Esophagus squamous epithelium (tissue), 5 donors: Measurements from ENCODE around the gene UAP1. TPM values are rescaled to one million over a fixed set of nuclear protein-coding genes. Genes with fewer than 3 reads are reported as not detected.

Experiments used
- DNase-seq: peaks from one replicate; lab custom pipeline; 2025; lab: John Stamatoyannopoulos, UW
- H3K27ac ChIP-seq, 4 donors: fragments of 200-600 bp; sonication (generic); one replicate each; pipeline ENCODE4 v1.5.1; 2016 to 2019; ENCODE audit warnings: mild to moderate bottlenecking in 1 of 4
- H3K27me3 ChIP-seq, 4 donors: fragments of 200-600 bp; sonication (generic); 1 replicate in 3 of 4; 2 replicates in 1 of 4; pipeline versions ENCODE4 v1.5.1 to v1.6.0; 2017 to 2021; ENCODE audit warnings: antibody characterized with exemption in 1 of 4
- H3K36me3 ChIP-seq, 3 donors: fragments of 200-600 bp; sonication (generic); one replicate each; pipeline ENCODE4 v1.5.1; 2016 to 2019
- H3K4me1 ChIP-seq, 3 donors: fragments of 200-600 bp; sonication (generic); one replicate each; pipeline ENCODE4 v1.5.1; 2017 to 2019
- H3K4me3 ChIP-seq, 4 donors: fragments of 200-600 bp; sonication (generic); 1 replicate in 3 of 4; 2 replicates in 1 of 4; pipeline ENCODE4 v1.5.1; 2016 to 2019; ENCODE audit warnings: mild to moderate bottlenecking in 2 of 4, moderate library complexity in 1 of 4
- H3K9me3 ChIP-seq, 3 donors: fragments of 200-600 bp; sonication (generic); one replicate each; pipeline ENCODE4 v1.5.1; 2016 to 2019
- POLR2A ChIP-seq, 4 donors: fragments of 450-650 bp; IDR thresholded peaks; one replicate each; pipeline ENCODE4 v1.6.1; 2017; ENCODE audit warnings: antibody characterized with exemption in 4 of 4, mild to moderate bottlenecking in 4 of 4, moderate library complexity in 3 of 4
- WGBS, 2 donors: methylation state at CpG; one replicate each; pipeline ENCODE4 v1.1.5; 2018; 5-methylcytosine and 5-hydroxymethylcytosine counted together
- intact Hi-C: fragments of 100-400 bp; cut with DNase I; formaldehyde crosslinking; loops from one replicate; pipeline ENCODE4 v1.15.0; 2022
- total RNA-seq, 4 donors: library from RNA; depleted of rRNA; stranded (reverse); fragments of >200 nt; gene quantifications; one replicate each; pipeline ENCODE4 v1.1.0, GENCODE V29; 2016
- TF ChIP-seq, protein P1 (sequence below), 6 experiments: fragments of 450-650 bp in 4 of 6; fragments of 200-600 bp in 2 of 6; sonication (generic) in 2 of 6; IDR thresholded peaks; one replicate each; pipeline ENCODE4 v1.5.1; 2016 to 2019; ENCODE audit warnings: antibody characterized with exemption in 6 of 6, mild to moderate bottlenecking in 4 of 6, moderate library complexity in 4 of 6
- donor health status: DM: yes; HTN: yes; CAD: no.

UAP1 gene
- total RNA-seq: 10 to 100 TPM; 36.4 to 64.3 (median 49.3) TPM

DNA sequence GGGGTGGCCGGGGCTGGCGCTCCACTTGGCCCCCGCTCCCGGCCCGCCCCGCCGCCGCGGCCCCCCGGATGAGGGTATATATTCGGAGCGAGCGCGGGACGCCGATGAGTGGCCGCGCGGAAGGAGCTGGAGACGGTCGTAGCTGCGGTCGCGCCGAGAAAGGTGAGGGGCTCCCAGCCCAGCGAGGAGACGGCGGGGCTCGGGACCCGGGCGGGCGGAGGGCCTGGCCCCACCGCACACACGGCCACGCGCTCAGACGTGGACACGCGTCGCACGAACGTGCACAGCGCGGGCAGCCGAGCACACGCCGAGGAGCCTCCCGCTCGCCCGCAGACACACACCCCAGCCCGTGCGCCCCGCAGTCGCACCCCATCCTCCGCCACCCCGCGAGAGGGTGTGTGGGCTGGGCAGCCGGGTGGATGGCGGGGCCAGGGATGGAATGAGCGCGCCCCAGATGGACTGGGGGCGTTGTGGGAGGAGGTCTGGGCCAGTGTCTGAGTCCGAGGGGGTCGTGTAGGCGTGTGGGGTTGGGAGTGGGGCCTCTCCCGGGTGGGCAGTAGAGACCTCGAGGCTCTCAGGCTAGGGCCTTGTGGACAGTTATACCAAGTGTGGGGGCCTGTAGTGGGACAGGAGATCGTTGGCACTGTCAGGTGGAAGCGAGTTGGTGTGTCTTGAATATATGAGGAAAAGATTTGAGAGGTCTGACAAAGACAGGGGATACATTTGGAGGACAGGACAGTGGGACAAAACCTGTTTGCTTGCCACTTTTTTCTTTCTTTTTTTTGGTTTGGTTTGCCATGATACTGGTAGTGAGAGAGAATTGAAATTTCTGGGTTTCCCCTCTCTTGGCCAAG lies at the start of gene UAP1:
Gene UAP1 (plus strand): TSS at position 107 of the 854 bp plus-strand sequence. CDS start 4,347 bp downstream, outside the sequence.
- TF ChIP-seq, protein P1, sequence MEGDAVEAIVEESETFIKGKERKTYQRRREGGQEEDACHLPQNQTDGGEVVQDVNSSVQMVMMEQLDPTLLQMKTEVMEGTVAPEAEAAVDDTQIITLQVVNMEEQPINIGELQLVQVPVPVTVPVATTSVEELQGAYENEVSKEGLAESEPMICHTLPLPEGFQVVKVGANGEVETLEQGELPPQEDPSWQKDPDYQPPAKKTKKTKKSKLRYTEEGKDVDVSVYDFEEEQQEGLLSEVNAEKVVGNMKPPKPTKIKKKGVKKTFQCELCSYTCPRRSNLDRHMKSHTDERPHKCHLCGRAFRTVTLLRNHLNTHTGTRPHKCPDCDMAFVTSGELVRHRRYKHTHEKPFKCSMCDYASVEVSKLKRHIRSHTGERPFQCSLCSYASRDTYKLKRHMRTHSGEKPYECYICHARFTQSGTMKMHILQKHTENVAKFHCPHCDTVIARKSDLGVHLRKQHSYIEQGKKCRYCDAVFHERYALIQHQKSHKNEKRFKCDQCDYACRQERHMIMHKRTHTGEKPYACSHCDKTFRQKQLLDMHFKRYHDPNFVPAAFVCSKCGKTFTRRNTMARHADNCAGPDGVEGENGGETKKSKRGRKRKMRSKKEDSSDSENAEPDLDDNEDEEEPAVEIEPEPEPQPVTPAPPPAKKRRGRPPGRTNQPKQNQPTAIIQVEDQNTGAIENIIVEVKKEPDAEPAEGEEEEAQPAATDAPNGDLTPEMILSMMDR (IDR thresholded peaks at IDR 0.05): no peak
- TF ChIP-seq POLR2A (IDR thresholded peaks at IDR 0.05): peak in 3 of 4 donors; percentile 2 to 92 (median 57)
- Histone ChIP-seq H3K27me3 (no peaks in the 10 kb centered on the region), H3K36me3 (peaks cover 0 to 4% (median 2%) of the 10 kb centered on the region in 3 donors), H3K4me3 (peak within 1 kb of the TSS; percentile 87 to 94 (median 93)), H3K27ac (peak within 1 kb of the TSS; percentile 91 to 99 (median 99)), H3K4me1 (peaks cover 7 to 54% (median 27%) of the 10 kb centered on the region in 3 donors), H3K9me3 (no peaks in the 10 kb centered on the region)
- WGBS, 2 donors: 0 to 2% methylated on average over 14 to 15 of the region's 69 CpGs
- DNase-seq: no peak
- intact Hi-C loops: no loop called here

GRCh38 chr1:162527314-162527713 lies 34.2 kb upstream of the UAP1 start:
- no peak overlapping the region for H3K27ac ChIP-seq
- TF ChIP-seq POLR2A (IDR thresholded peaks at IDR 0.05): no peak
- TF ChIP-seq, protein P1 (IDR thresholded peaks at IDR 0.05): no peak
- H3K4me1 ChIP-seq: peaks cover 0 to 15% (median 0%) of the 10 kb centered on the region in 3 donors
- H3K27me3 ChIP-seq: no peaks in the 10 kb centered on the region
- no peaks in the 10 kb centered on the region for H3K9me3 ChIP-seq
- H3K4me3 ChIP-seq: no peak overlapping the region
- peaks cover 4 to 50% (median 5%) of the 10 kb centered on the region in 3 donors for H3K36me3 ChIP-seq
- no peak for DNase-seq
- intact Hi-C loops: no loop called here

GRCh38 chr1:162530307-162530987 lies 31.1 kb upstream of the UAP1 start:
- Histone ChIP-seq H3K4me3 (no peak overlapping the region), H3K27ac (peak overlapping the region in 2 of 4 donors; percentile 15 to 55), H3K4me1 (peaks cover 0 to 15% (median 0%) of the 10 kb centered on the region in 3 donors), H3K27me3 (no peaks in the 10 kb centered on the region), H3K36me3 (peaks cover 0 to 19% (median 0%) of the 10 kb centered on the region in 3 donors), H3K9me3 (no peaks in the 10 kb centered on the region)
- no peak for DNase-seq
- TF ChIP-seq, protein P1 (IDR thresholded peaks at IDR 0.05): no peak
- no peak for TF ChIP-seq POLR2A (IDR thresholded peaks at IDR 0.05)
- intact Hi-C loops: no loop called here
- WGBS, 2 donors: 61 to 68% methylated on average over 7 of the region's 7 CpGs

- H3K9me3 ChIP-seq: no peaks in the 10 kb centered on the region
- intact Hi-C loops: no loop called here
- no peak for DNase-seq
- H3K4me1 ChIP-seq: peaks cover 0 to 15% (median 0%) of the 10 kb centered on the region in 3 donors
- TF ChIP-seq, protein P1 (IDR thresholded peaks at IDR 0.05): no peak
- TF ChIP-seq POLR2A (IDR thresholded peaks at IDR 0.05): no peak
- peak overlapping the region in 1 of 4 donors; percentile 55 for H3K27ac ChIP-seq
- WGBS, 2 donors: 100% methylated on average over 1 of the region's 1 CpG
- H3K36me3 ChIP-seq: peaks cover 0 to 14% (median 0%) of the 10 kb centered on the region in 3 donors
- H3K27me3 ChIP-seq: no peaks in the 10 kb centered on the region
- no peak overlapping the region for H3K4me3 ChIP-seq
Observed at GRCh38 chr1:162530988-162531319, 30.6 kb upstream of the UAP1 start.

GRCh38 chr1:162535501-162535900 lies 26.0 kb upstream of the UAP1 start:
- no peak for DNase-seq
- Histone ChIP-seq H3K27ac (no peak overlapping the region), H3K4me3 (no peak overlapping the region), H3K36me3 (no peaks in the 10 kb centered on the region), H3K4me1 (peaks cover 0 to 7% (median 0%) of the 10 kb centered on the region in 3 donors), H3K27me3 (no peaks in the 10 kb centered on the region), H3K9me3 (no peaks in the 10 kb centered on the region)
- TF ChIP-seq, protein P1 (IDR thresholded peaks at IDR 0.05): no peak
- TF ChIP-seq POLR2A (IDR thresholded peaks at IDR 0.05): no peak
- intact Hi-C loops: no loop called here
- WGBS, 2 donors: 59 to 69% methylated on average over 1 of the region's 1 CpG
